OCI-LY1 (cell line): ENCODE measurements around the gene CARD8.
"Not testable (repeated sequence)": the region's sequence is repeated elsewhere in the genome, so short reads cannot be mapped to it uniquely, and the experiment has no call there.

Experiments
- H2AFZ ChIP-seq: fragments of 200-600 bp; sonication (generic), shearing (Covaris generic); 2 replicates; pipeline ENCODE4 v1.6.0; 2014; ENCODE audit warnings: antibody characterized with exemption, mild to moderate bottlenecking, low read length
- H3F3A ChIP-seq: fragments of 200-600 bp; sonication (generic), shearing (Covaris generic); 2 replicates; pipeline ENCODE4 v1.6.0; 2014; ENCODE audit warnings: mild to moderate bottlenecking, antibody characterized with exemption, low read length, moderate library complexity; ENCODE audit not compliant: insufficient read depth
- H3K27ac ChIP-seq: fragments of 200-600 bp; sonication (generic); 2 replicates; pipeline ENCODE4 v1.5.1; 2014; ENCODE audit warnings: low read length, mixed run types, mild to moderate bottlenecking, low read depth; ENCODE audit not compliant: poor library complexity, severe bottlenecking
- H3K27me3 ChIP-seq: fragments of 200-600 bp; sonication (generic); 2 replicates; pipeline ENCODE4 v1.6.0; 2014; ENCODE audit warnings: antibody characterized with exemption, mild to moderate bottlenecking, low read length, moderate library complexity; ENCODE audit not compliant: insufficient read depth
- H3K36me3 ChIP-seq: fragments of 200-600 bp; sonication (generic); 2 replicates; pipeline ENCODE4 v1.6.1; 2014; ENCODE audit warnings: mild to moderate bottlenecking, antibody characterized with exemption, low read length, moderate library complexity, mixed read lengths; ENCODE audit not compliant: insufficient read depth
- H3K4me1 ChIP-seq: fragments of 200-600 bp; sonication (generic); 2 replicates; pipeline ENCODE4 v1.5.1; 2014; ENCODE audit warnings: mild to moderate bottlenecking, low read length, moderate library complexity; ENCODE audit not compliant: insufficient read depth, severe bottlenecking
- H3K4me2 ChIP-seq: fragments of 200-600 bp; sonication (generic), shearing (Covaris generic); 2 replicates; pipeline ENCODE4 v1.6.1; 2014; ENCODE audit warnings: low read length
- H3K4me3 ChIP-seq: fragments of 200-600 bp; sonication (generic); 2 replicates; pipeline ENCODE4 v1.5.1; 2014; ENCODE audit warnings: low read length, low read depth, mild to moderate bottlenecking, mixed read lengths; ENCODE audit not compliant: poor library complexity, severe bottlenecking
- H3K79me2 ChIP-seq: fragments of 200-600 bp; shearing (Covaris generic); 2 replicates; pipeline ENCODE4 v1.6.1; 2016; ENCODE audit warnings: mixed run types, low read length, mixed read lengths; ENCODE audit not compliant: insufficient read depth
- H3K9ac ChIP-seq: fragments of 200-600 bp; sonication (generic), shearing (Covaris generic); 2 replicates; pipeline ENCODE4 v1.6.1; 2014; ENCODE audit warnings: mild to moderate bottlenecking, low read length, mixed read lengths
- H3K9me2 ChIP-seq: fragments of 200-600 bp; sonication (generic), shearing (Covaris generic); 2 replicates; pipeline ENCODE4 v1.6.1; 2014; ENCODE audit warnings: low read depth, mild to moderate bottlenecking, low read length, mixed read lengths
- H3K9me3 ChIP-seq: fragments of 200-600 bp; shearing (Covaris generic); 2 replicates; pipeline ENCODE4 v1.6.1; 2014; ENCODE audit warnings: low read length, mixed read lengths
- H4K20me1 ChIP-seq: fragments of 200-600 bp; sonication (generic), shearing (Covaris generic); 2 replicates; pipeline ENCODE4 v1.6.0; 2016; ENCODE audit warnings: mild to moderate bottlenecking, low read length; ENCODE audit not compliant: insufficient read depth
- EZH2 ChIP-seq: fragments of 200-600 bp; sonication (generic), shearing (Covaris generic); IDR thresholded peaks from 2 replicates; pipeline ENCODE4 v1.8.0; 2017; ENCODE audit warnings: borderline replicate concordance, mixed run types, mild to moderate bottlenecking, antibody characterized with exemption, low read length, moderate library complexity, mixed read lengths
- TF ChIP-seq, protein P1 (sequence below): fragments of 200-600 bp; sonication (generic), shearing (Covaris generic); IDR thresholded peaks from 2 replicates; pipeline ENCODE4 v1.5.1; 2017; ENCODE audit warnings: mild to moderate bottlenecking, antibody characterized with exemption, low read length, moderate library complexity, mixed read lengths

Gene CARD8

DNA sequence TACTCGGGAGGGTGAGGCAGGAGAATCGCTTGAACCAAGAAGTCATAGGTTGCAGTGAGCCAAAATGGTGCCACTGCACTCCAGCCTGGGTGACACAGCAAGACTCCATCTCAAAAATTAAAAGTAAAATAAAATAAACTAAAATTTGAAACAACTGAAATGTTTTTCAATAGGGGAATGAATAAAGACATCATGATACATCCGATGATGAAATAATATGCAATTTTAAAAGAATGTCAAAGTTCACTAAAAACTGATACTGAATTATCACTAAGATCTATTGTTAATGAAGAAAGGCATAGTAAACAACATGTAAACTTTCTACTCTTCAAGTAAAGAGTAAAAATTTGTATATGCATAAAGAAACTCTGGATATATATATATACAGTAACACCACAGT lies 8.5 kb downstream of the CARD8 start:
- peaks cover 40% of the 10 kb centered on the region for H3K4me1 ChIP-seq
- peaks cover 24% of the 10 kb centered on the region for H3K79me2 ChIP-seq
- no peak overlapping the region for H3K9ac ChIP-seq
- H4K20me1 ChIP-seq, result no peaks in the 10 kb centered on the region
- peaks cover 10% of the 10 kb centered on the region for H3F3A ChIP-seq
- no peaks in the 10 kb centered on the region for H3K9me2 ChIP-seq
- H3K27ac ChIP-seq, result no peak overlapping the region
- no peaks in the 10 kb centered on the region for H3K9me3 ChIP-seq
- no peak for TF ChIP-seq EZH2
- TF ChIP-seq, protein P1, sequence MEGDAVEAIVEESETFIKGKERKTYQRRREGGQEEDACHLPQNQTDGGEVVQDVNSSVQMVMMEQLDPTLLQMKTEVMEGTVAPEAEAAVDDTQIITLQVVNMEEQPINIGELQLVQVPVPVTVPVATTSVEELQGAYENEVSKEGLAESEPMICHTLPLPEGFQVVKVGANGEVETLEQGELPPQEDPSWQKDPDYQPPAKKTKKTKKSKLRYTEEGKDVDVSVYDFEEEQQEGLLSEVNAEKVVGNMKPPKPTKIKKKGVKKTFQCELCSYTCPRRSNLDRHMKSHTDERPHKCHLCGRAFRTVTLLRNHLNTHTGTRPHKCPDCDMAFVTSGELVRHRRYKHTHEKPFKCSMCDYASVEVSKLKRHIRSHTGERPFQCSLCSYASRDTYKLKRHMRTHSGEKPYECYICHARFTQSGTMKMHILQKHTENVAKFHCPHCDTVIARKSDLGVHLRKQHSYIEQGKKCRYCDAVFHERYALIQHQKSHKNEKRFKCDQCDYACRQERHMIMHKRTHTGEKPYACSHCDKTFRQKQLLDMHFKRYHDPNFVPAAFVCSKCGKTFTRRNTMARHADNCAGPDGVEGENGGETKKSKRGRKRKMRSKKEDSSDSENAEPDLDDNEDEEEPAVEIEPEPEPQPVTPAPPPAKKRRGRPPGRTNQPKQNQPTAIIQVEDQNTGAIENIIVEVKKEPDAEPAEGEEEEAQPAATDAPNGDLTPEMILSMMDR, result no peak
- H2AFZ ChIP-seq, result no peak overlapping the region
- no peaks in the 10 kb centered on the region for H3K27me3 ChIP-seq
- H3K4me2 ChIP-seq, result no peak overlapping the region
- H3K4me3 ChIP-seq, result no peak overlapping the region
- peaks cover 43% of the 10 kb centered on the region for H3K36me3 ChIP-seq

DNA sequence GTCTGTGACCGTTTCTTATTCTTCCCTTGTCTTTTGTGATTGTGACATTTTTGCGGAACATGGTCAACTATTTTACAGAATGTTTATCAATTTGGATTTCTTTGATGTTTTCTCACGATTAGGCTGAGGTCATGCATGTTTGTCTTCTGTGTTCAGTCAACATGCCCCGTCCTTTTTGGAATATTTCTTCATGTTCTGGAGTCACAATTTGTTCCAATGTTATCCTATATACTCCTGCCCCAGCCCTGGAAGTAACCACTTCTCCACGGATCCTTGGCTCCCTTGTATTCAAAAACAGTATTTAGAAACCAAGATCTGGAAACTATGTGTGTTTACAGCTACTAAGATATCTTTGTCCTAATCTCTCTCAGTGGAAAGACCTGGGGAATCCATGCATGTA lies 9.6 kb downstream of the CARD8 start:
- TF ChIP-seq, protein P1, result no peak
- no peak for TF ChIP-seq EZH2
- Histone ChIP-seq H3K27me3 (no peaks in the 10 kb centered on the region), H3K9ac (no peak overlapping the region), H3K4me1 (peaks cover 40% of the 10 kb centered on the region), H3K27ac (no peak overlapping the region), H3K4me2 (no peak overlapping the region), H4K20me1 (no peaks in the 10 kb centered on the region), H3K9me2 (no peaks in the 10 kb centered on the region), H3K79me2 (peaks cover 24% of the 10 kb centered on the region), H3K4me3 (no peak overlapping the region), H3F3A (peaks cover 10% of the 10 kb centered on the region), H3K9me3 (no peaks in the 10 kb centered on the region), H2AFZ (no peak overlapping the region), H3K36me3 (peaks cover 49% of the 10 kb centered on the region)

DNA sequence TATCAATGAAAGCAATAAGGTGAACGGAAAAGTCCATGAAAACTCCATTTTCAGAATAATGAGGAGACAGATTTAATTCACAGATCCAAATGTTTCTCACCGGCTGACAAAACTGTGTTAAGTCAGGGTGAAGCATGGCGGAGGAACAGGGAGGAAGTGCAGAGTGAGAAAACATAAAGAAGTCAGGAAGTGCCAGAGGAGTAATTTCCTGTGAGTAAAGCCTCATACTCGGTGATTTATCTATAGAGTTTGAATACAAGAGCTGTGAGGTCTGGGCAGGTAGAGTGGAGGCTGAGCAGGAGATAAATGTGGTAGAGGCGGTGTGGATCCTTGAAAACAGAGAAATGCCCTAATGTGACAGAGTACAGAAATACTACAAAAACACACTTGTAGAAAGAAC lies 11.4 kb downstream of the CARD8 start:
- Histone ChIP-seq H3K79me2 (peaks cover 24% of the 10 kb centered on the region), H3K9ac (no peak overlapping the region), H3K36me3 (peaks cover 65% of the 10 kb centered on the region), H3K27me3 (no peaks in the 10 kb centered on the region), H3F3A (no peaks in the 10 kb centered on the region), H3K4me1 (peaks cover 23% of the 10 kb centered on the region), H3K4me3 (no peak overlapping the region), H3K4me2 (no peak overlapping the region), H3K9me3 (no peaks in the 10 kb centered on the region), H3K9me2 (no peaks in the 10 kb centered on the region), H3K27ac (no peak overlapping the region), H4K20me1 (no peaks in the 10 kb centered on the region), H2AFZ (no peak overlapping the region)
- TF ChIP-seq, protein P1, result no peak
- TF ChIP-seq EZH2, result no peak

DNA sequence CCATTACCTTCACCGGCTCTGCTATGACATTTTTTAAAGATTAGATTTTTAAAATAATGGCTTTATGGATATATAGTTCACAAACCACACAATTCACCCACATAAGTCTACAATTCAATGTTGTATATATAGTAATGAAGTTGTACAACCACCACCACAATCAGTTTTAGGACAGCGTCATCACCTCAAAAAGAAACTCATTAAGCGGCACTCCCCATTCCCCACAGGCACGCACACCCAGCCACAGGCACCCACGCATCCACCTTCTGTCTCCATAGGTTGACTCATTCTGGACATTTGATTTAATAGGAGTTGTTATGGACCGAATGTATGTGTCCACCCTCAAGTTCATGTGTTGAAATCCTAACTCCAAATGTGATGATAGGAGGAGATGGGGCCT lies 13.9 kb downstream of the CARD8 start:
- not testable (repeated sequence) for H4K20me1 ChIP-seq, H3K9me2 ChIP-seq, H3K4me1 ChIP-seq, H3K27me3 ChIP-seq, H3K27ac ChIP-seq, H3K79me2 ChIP-seq, H3K4me3 ChIP-seq, H3K9me3 ChIP-seq, H3F3A ChIP-seq, H3K4me2 ChIP-seq, H2AFZ ChIP-seq, H3K9ac ChIP-seq
- peaks cover 72% of the 10 kb centered on the region for H3K36me3 ChIP-seq
